Esophagus (tissue), 2 donors: ENCODE data around the gene LAMA2. TPM values are rescaled to one million over a fixed set of nuclear protein-coding genes. Genes with fewer than 3 reads are reported as not detected.

Experiments
- H3K27ac ChIP-seq, 2 donors: one replicate each; pipeline ENCODE4 v1.5.1; 2013; ENCODE audit warnings: low read depth in 2 of 2, mild to moderate bottlenecking in 2 of 2, inconsistent platforms in 1 of 2, low read length in 1 of 2, moderate library complexity in 1 of 2
- H3K27me3 ChIP-seq, 2 donors: one replicate each; pipeline ENCODE4 v1.6.1; 2013; ENCODE audit warnings: low read length in 2 of 2, control low read depth in 1 of 2, mild to moderate bottlenecking in 1 of 2; ENCODE audit not compliant: insufficient read depth in 2 of 2, control insufficient read depth in 1 of 2
- H3K36me3 ChIP-seq, 2 donors: one replicate each; pipeline ENCODE4 v1.6.1; 2013; ENCODE audit warnings: low read length in 1 of 2; ENCODE audit not compliant: control insufficient read depth in 2 of 2, insufficient read depth in 2 of 2
- H3K4me1 ChIP-seq, 2 donors: one replicate each; pipeline ENCODE4 v1.6.1; 2013; ENCODE audit warnings: low read length in 1 of 2; ENCODE audit not compliant: control insufficient read depth in 2 of 2, insufficient read depth in 2 of 2
- H3K4me3 ChIP-seq, 2 donors: one replicate each; pipeline ENCODE4 v1.5.1; 2013; ENCODE audit warnings: low read length in 2 of 2, mild to moderate bottlenecking in 2 of 2, low read depth in 1 of 2, moderate library complexity in 1 of 2
- H3K9me3 ChIP-seq, 2 donors: one replicate each; pipeline ENCODE4 v1.6.1; 2013; ENCODE audit warnings: mild to moderate bottlenecking in 2 of 2, low read depth in 1 of 2, low read length in 1 of 2, moderate library complexity in 1 of 2; ENCODE audit not compliant: control insufficient read depth in 2 of 2, insufficient read depth in 1 of 2
- WGBS, 2 donors: extraction: QIAGEN DNeasy Blood & Tissue Kit; methylation state at CpG; one replicate each; pipeline ENCODE4 v1.1.7; 2013; 5-methylcytosine and 5-hydroxymethylcytosine counted together
- polyA plus RNA-seq, 2 donors: library from polyadenylated mRNA; stranded (reverse); fragments of 200-250 nt; gene quantifications; one replicate each; pipeline ENCODE4 v1.2.3, GENCODE V29; 2013
- donor health status: healthy with polysubstance abuse.
- donor health status: Bipolar disorder and iron deficiency.

LAMA2 gene
- polyA plus RNA-seq, 2 donors = 0.67 to 2.7 TPM

GRCh38 chr6:129353067-129353466 is 470.1 kb downstream of the LAMA2 start:
- Histone ChIP-seq H3K36me3 (no peaks in the 10 kb centered on the region), H3K27me3 (no peaks in the 10 kb centered on the region), H3K27ac (no peak overlapping the region), H3K4me3 (no peak overlapping the region), H3K4me1 (no peaks in the 10 kb centered on the region), H3K9me3 (no peaks in the 10 kb centered on the region)
- WGBS, 2 donors = 42 to 50% methylated on average over 9 of the region's 9 CpGs

- H3K4me3 ChIP-seq = no peak overlapping the region
- no peaks in the 10 kb centered on the region for H3K4me1 ChIP-seq
- WGBS, 2 donors = 58 to 59% methylated on average over 2 of the region's 2 CpGs
- H3K9me3 ChIP-seq = no peaks in the 10 kb centered on the region
- H3K27ac ChIP-seq = no peak overlapping the region
- no peaks in the 10 kb centered on the region for H3K27me3 ChIP-seq
- no peaks in the 10 kb centered on the region for H3K36me3 ChIP-seq
Measured at GRCh38 chr6:129356129-129356528, 473.2 kb downstream of the LAMA2 start.

- no peaks in the 10 kb centered on the region for H3K27me3 ChIP-seq
- no peak overlapping the region for H3K27ac ChIP-seq
- 67 to 80% methylated on average over 2 of the region's 2 CpGs for WGBS, 2 donors
Measured at GRCh38 chr6:129359811-129360681, 477.1 kb downstream of the LAMA2 start.

GRCh38 chr6:129360682-129360955 is 477.7 kb downstream of the LAMA2 start:
- H3K4me3 ChIP-seq = no peak overlapping the region
- WGBS, 2 donors = 77 to 81% methylated on average over 2 of the region's 2 CpGs
- no peaks in the 10 kb centered on the region for H3K36me3 ChIP-seq
- no peaks in the 10 kb centered on the region for H3K4me1 ChIP-seq
- no peak overlapping the region for H3K27ac ChIP-seq
- no peaks in the 10 kb centered on the region for H3K27me3 ChIP-seq
- H3K9me3 ChIP-seq = no peaks in the 10 kb centered on the region

More at GRCh38 chr6:129359811-129360681, 477.1 kb downstream of the LAMA2 start:
- H3K36me3 ChIP-seq = no peaks in the 10 kb centered on the region
- H3K9me3 ChIP-seq = no peaks in the 10 kb centered on the region
- H3K4me3 ChIP-seq = no peak overlapping the region
- H3K4me1 ChIP-seq = no peaks in the 10 kb centered on the region

- WGBS, 2 donors = 89 to 90% methylated on average over 3 of the region's 3 CpGs
Measured at GRCh38 chr6:129364037-129364436, 481.1 kb downstream of the LAMA2 start.

GRCh38 chr6:129364767-129365166 is 481.8 kb downstream of the LAMA2 start:
- 64 to 84% methylated on average over 3 of the region's 3 CpGs for WGBS, 2 donors
- no peaks in the 10 kb centered on the region for H3K4me1 ChIP-seq

More at GRCh38 chr6:129364037-129364436, 481.1 kb downstream of the LAMA2 start:
- Histone ChIP-seq H3K4me1 (no peaks in the 10 kb centered on the region), H3K9me3 (no peaks in the 10 kb centered on the region), H3K27me3 (no peaks in the 10 kb centered on the region), H3K4me3 (no peak overlapping the region), H3K27ac (no peak overlapping the region), H3K36me3 (no peaks in the 10 kb centered on the region)

GRCh38 chr6:129368076-129368475 is 485.1 kb downstream of the LAMA2 start:
- Histone ChIP-seq H3K27ac (no peak overlapping the region), H3K4me1 (no peaks in the 10 kb centered on the region), H3K9me3 (no peaks in the 10 kb centered on the region), H3K27me3 (no peaks in the 10 kb centered on the region), H3K36me3 (no peaks in the 10 kb centered on the region), H3K4me3 (no peak overlapping the region)
- 73 to 79% methylated on average over 1 of the region's 1 CpG for whole genome bisulfite sequencing, 2 donors

More at GRCh38 chr6:129364767-129365166, 481.8 kb downstream of the LAMA2 start:
- Histone ChIP-seq H3K27me3 (no peaks in the 10 kb centered on the region), H3K27ac (no peak overlapping the region), H3K9me3 (no peaks in the 10 kb centered on the region), H3K36me3 (no peaks in the 10 kb centered on the region), H3K4me3 (no peak overlapping the region)

GRCh38 chr6:129368970-129369369 is 486.0 kb downstream of the LAMA2 start:
- Histone ChIP-seq H3K4me3 (no peak overlapping the region), H3K27me3 (no peaks in the 10 kb centered on the region)

GRCh38 chr6:129369737-129370136 is 486.8 kb downstream of the LAMA2 start:
- WGBS, 2 donors = 74 to 80% methylated on average over 5 of the region's 5 CpGs

More at GRCh38 chr6:129368970-129369369, 486.0 kb downstream of the LAMA2 start:
- Histone ChIP-seq H3K4me1 (no peaks in the 10 kb centered on the region), H3K36me3 (no peaks in the 10 kb centered on the region), H3K27ac (no peak overlapping the region), H3K9me3 (no peaks in the 10 kb centered on the region)
- WGBS, 2 donors = 82 to 94% methylated on average over 2 of the region's 2 CpGs

More at GRCh38 chr6:129369737-129370136, 486.8 kb downstream of the LAMA2 start:
- Histone ChIP-seq H3K9me3 (no peaks in the 10 kb centered on the region), H3K27me3 (no peaks in the 10 kb centered on the region), H3K27ac (no peak overlapping the region), H3K36me3 (no peaks in the 10 kb centered on the region), H3K4me1 (no peaks in the 10 kb centered on the region), H3K4me3 (no peak overlapping the region)
